Muscle of back (tissue), 11 donors: ENCODE data around the gene POLR2B. TPM values are rescaled to one million over a fixed set of nuclear protein-coding genes. Genes with fewer than 3 reads are reported as not detected.

Experiments
- DNase-seq, 3 donors: peaks; one replicate each; pipeline versions ENCODE4 v3.0.0 to v3.0.0-alpha.2; 2013
- polyA plus RNA-seq, 10 donors: library from polyadenylated mRNA; unstranded; fragments of 120-200 nt; gene quantifications; one replicate each; pipeline ENCODE4 v1.2.1, GENCODE V29; 2013; ENCODE audit not compliant: insufficient read length in 10 of 10

The POLR2B gene
- polyA plus RNA-seq, 10 donors: 63.5 to 90.7 (median 78.9) TPM

DNA sequence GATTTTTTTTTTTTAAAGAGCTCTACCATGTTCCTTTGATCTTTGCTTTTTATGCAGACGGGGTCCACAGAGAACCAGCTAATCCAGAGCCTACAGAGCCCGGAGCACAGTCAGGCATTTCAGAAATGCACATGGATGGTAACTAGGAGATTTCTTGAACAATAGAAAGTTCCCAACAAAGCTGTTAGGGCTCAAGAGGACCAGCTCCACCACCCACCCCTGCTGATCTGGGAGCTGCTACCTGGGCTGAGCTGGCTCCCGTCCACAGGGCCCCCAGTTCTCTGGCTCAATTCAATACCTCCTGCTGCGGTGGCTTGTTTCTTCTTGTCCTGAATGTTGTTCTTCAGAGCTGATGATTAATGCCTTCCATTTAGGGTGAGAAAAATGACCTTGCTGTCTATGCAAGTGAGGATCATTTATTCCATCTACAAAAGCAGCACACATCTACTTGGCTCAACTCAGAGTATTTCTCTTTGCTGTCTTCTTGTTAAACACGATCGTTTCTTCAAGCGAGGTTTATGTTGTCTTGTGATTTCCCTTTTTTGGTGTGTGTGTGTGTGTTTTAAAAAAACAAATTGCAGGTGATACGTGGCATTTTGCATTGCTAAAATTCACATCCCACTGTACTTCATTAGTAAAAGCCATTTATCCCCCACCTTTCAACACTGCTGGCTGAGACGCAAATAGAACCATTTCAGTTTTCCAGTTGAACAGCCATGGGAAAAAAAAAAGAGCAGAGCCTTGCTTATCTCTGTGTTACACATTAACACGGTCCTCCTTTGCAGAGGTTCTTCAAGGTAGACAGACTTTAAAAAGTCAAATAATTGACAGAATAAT is 100.2 kb downstream of the POLR2B start:
- DNase-seq: no peak

Other genes starting within 250 kb of the POLR2B start
- under 1 TPM in 2 of 10 donors, not detected in 8; 0.24 to 0.32 TPM for gene SPINK2, start 157.2 kb upstream of the POLR2B start, polyA plus RNA-seq
- gene REST, start 71.0 kb upstream of the POLR2B start, polyA plus RNA-seq: 10 to 100 TPM; 20.9 to 30.6 (median 24.7) TPM
- gene NOA1, start 1.3 kb upstream of the POLR2B start, polyA plus RNA-seq: 10 to 100 TPM; 15.1 to 19.6 (median 17.7) TPM
- gene IGFBP7, start 131.5 kb downstream of the POLR2B start, polyA plus RNA-seq: 100 to 1,000 TPM; 110 to 173 (median 127) TPM